ENCODE results near the gene FAM117A. TPM values are rescaled to one million over a fixed set of nuclear protein-coding genes. Genes with fewer than 3 reads are reported as not detected.

Gene FAM117A
- total and polyA plus RNA-seq, 2 donors (not counting 3 experiments of a cell fraction or from before 2014, with no cell fraction given): 12.2 to 24.1 TPM

DNA sequence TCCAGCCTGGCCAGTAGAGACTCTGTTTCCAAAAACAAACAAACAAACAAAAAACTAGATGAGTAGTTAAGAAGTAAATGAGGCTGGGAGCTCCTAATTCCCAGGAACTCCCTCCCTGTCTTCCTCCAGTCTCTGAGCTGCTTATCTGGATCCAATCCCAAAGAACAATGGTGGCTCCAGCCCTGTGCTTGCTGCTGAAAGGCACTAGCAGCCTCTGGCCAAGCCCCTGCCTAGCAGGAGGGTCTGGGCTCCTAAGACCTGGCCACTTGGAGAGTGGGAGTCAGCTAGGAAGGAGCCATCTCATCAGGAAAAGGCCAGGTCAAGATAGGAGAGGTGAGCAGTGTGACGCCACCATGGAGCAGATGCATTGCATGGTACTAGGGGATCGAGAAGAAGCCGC, 41.9 kb downstream of the FAM117A start:
- dilution Hi-C loops (cut with MboI; ENCODE audit: extremely low pct_ligation_motif_present, low sequenced_read_pairs) (no loop called here), intact Hi-C loops (cut with micrococcal nuclease) (no loop called here)
- no peaks in the 10 kb centered on the region for H3K9me3 ChIP-seq (replicated peaks; ENCODE audit: control insufficient read depth, insufficient read depth, low read length)
- no peaks in the 10 kb centered on the region for H3K4me1 ChIP-seq (ENCODE audit: control insufficient read depth, extremely low read depth, insufficient read depth, low read length)
- H3K36me3 ChIP-seq (ENCODE audit: control insufficient read depth in 2 of 2, extremely low read depth in 1 of 2, insufficient read depth in 2 of 2, low read length in 2 of 2): peaks cover 0 to 25% of the 10 kb centered on the region in 2 experiments
- H3K27ac ChIP-seq (ENCODE audit: insufficient read depth, low read depth, low read length): no peak overlapping the region
- CTCF ChIA-PET: interaction anchor here (0.9 to 1.3 kb wide), 4 partner anchors 10 to 52 kb away, joined by 3 read pairs; no protein-coding TSS in a partner anchor
- no peaks in the 10 kb centered on the region for H3K27me3 ChIP-seq (ENCODE audit: control insufficient read depth in 2 of 2, insufficient read depth in 2 of 2, low read length in 2 of 2)
- TF ChIP-seq CTCF (IDR thresholded peaks at IDR 0.05; ENCODE audit: extremely low read depth in 1 of 2, insufficient read depth in 1 of 2, low read depth in 1 of 2, low read length in 2 of 2) (no peak), POLR2AphosphoS5 (IDR thresholded peaks at IDR 0.05; ENCODE audit: insufficient read depth, low read depth, low read length) (no peak), MYC (IDR thresholded peaks at IDR 0.05; ENCODE audit: low read depth, low read length) (no peak), EZH2 (IDR thresholded peaks at IDR 0.05; ENCODE audit: borderline replicate concordance, low read depth, low read length, severe bottlenecking) (no peak), JUN (IDR thresholded peaks at IDR 0.05; ENCODE audit: borderline replicate concordance, insufficient read depth, insufficient read length, low read depth) (no peak), FOS (IDR thresholded peaks at IDR 0.05; ENCODE audit: borderline replicate concordance, insufficient read depth, low read length) (no peak), POLR2A (IDR thresholded peaks at IDR 0.05; ENCODE audit: low read depth, low read length) (no peak), GATA2 (IDR thresholded peaks at IDR 0.05; ENCODE audit: insufficient read depth, insufficient read length, low read depth, low read length) (no peak), MAX (IDR thresholded peaks at IDR 0.05; ENCODE audit: insufficient read depth, insufficient read length) (no peak)
- H3K79me2 ChIP-seq (ENCODE audit: control insufficient read depth, insufficient read depth, low read length): no peaks in the 10 kb centered on the region
- no peaks in the 10 kb centered on the region for H3K9me1 ChIP-seq (replicated peaks; ENCODE audit: control insufficient read depth, extremely low read depth, insufficient read depth, low read length)
- no peak overlapping the region for H2AFZ ChIP-seq (ENCODE audit: low read depth, low read length)
- no TSS peak for BruUV-seq (replicated peaks)
- no peak overlapping the region for H3K4me3 ChIP-seq (replicated peaks in 1 of 3; ENCODE audit: insufficient read depth in 1 of 3, low read depth in 1 of 3, low read length in 3 of 3)
- FAIRE-seq (no peak), DNase-seq (ENCODE audit: low read depth, low spot score) (no peak)
- no peaks in the 10 kb centered on the region for H4K20me1 ChIP-seq (replicated peaks; ENCODE audit: control insufficient read depth, extremely low read depth, insufficient read depth, low read length)
- POLR2A ChIA-PET: no interaction called here
- H3K9ac ChIP-seq (replicated peaks; ENCODE audit: extremely low read depth, insufficient read depth, low read length): no peak overlapping the region
- no peak overlapping the region for H3K4me2 ChIP-seq (ENCODE audit: insufficient read depth, low read length)

Data from endothelial cell of umbilical vein (primary cell).